Measurements from ENCODE around the gene PARD3B. TPM values are rescaled to one million over a fixed set of nuclear protein-coding genes. Genes with fewer than 3 reads are reported as not detected.
A peak's percentile ranks its signal among the peaks of the same experiment; 100 is the strongest.

PARD3B gene
- total and polyA plus RNA-seq, 2 of the 8 experiments (the other 6 are each of a cell fraction or from before 2014, with no cell fraction given) = 1.2 to 5.7 TPM

DNA sequence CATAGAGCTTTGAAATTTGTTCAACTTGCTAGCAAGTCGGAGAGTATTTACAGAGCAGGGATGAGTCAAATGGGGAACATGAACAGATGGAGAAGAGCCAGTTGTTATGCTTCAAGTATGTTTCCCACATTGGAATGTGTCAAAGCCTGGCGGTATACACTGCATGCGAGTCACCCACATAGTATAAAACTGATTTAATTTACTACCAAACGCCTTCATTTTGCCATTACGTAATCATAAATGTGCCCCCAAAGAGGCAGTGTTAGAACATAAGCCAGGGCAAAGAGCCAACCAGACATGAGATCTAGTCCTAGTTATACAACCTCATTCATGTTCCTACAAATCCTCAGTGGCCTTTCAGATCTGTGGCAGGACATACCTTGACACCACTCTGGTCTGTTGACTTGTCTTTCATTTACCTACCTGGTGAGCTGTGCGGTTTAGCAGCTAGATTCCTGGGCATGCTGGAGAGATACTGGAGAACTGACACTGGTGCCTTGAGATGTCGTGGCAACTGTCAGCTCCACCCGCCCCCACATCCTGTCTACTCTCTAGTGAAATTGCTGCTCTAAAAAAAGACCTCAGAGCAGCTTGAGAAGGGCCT lies 1115.3 kb downstream of the PARD3B start:
- Histone ChIP-seq H3K27me3 (replicated peaks in 1 of 4; ENCODE audit: control insufficient read depth in 3 of 4, extremely low read depth in 1 of 4, insufficient read depth in 3 of 4, low read length in 3 of 4) (peaks cover 0 to 1% (median 0%) of the 10 kb centered on the region in 4 experiments; a peak in 2 of 7 replicates), H2AK5ac (ENCODE audit: low read depth, low read length) (no peak overlapping the region), H3K14ac (ENCODE audit: insufficient read length) (no peak overlapping the region), H3K4ac (replicated peaks; ENCODE audit: insufficient read length, low read depth, low read length) (no peak overlapping the region), H3K79me1 (ENCODE audit: low read depth, low read length) (no peaks in the 10 kb centered on the region), H3K4me3 (ENCODE audit: extremely low read depth in 1 of 4, insufficient read depth in 2 of 4, low read depth in 3 of 4, low read length in 4 of 4) (no peak overlapping the region), H3K36me3 (ENCODE audit: control insufficient read depth in 2 of 4, insufficient read depth in 4 of 4, low read length in 3 of 4) (no peaks in the 10 kb centered on the region; a peak in 1 of 8 replicates), H2BK15ac (ENCODE audit: low read length) (no peak overlapping the region), H3K23me2 (ENCODE audit: low read depth, low read length) (no peaks in the 10 kb centered on the region), H2BK5ac (ENCODE audit: low read depth, low read length) (no peak overlapping the region), H3K18ac (ENCODE audit: extremely low read depth, low read length) (no peak overlapping the region), H2BK20ac (ENCODE audit: low read length) (no peak overlapping the region), H3K56ac (replicated peaks; ENCODE audit: insufficient read length, low read depth, low read length) (no peak overlapping the region), H4K8ac (ENCODE audit: extremely low read depth, insufficient read depth, low read length) (no peak overlapping the region), H2BK120ac (replicated peaks; ENCODE audit: low read depth, low read length) (no peak overlapping the region), H3K79me2 (ENCODE audit: control insufficient read depth in 1 of 2, insufficient read depth in 2 of 2, low read length in 2 of 2) (no peaks in the 10 kb centered on the region), H4K20me1 (replicated peaks in 1 of 2; ENCODE audit: control insufficient read depth in 1 of 2, insufficient read depth in 2 of 2, low read length in 2 of 2) (no peaks in the 10 kb centered on the region), H2BK12ac (ENCODE audit: low read depth, low read length) (0 out of 2 replicates have a peak overlapping the region, but pooled peaks have one; percentile 10), H2AFZ (ENCODE audit: low read length) (no peak overlapping the region), H3K27ac (ENCODE audit: low read depth, low read length) (no peak overlapping the region), H3K23ac (ENCODE audit: insufficient read length) (no peak overlapping the region), H3K9me3 (ENCODE audit: insufficient read depth in 2 of 2, low read depth in 1 of 2, low read length in 1 of 2) (no peaks in the 10 kb centered on the region), H3K9ac (replicated peaks in 1 of 4; ENCODE audit: extremely low read depth in 1 of 4, low read depth in 3 of 4, low read length in 3 of 4) (no peak overlapping the region), H3K4me1 (replicated peaks in 1 of 4; ENCODE audit: control insufficient read depth in 3 of 4, insufficient read depth in 4 of 4, low read length in 3 of 4) (peaks cover 0 to 4% (median 0%) of the 10 kb centered on the region in 4 experiments; a peak in 2 of 7 replicates), H3K4me2 (ENCODE audit: insufficient read depth in 1 of 2, low read depth in 2 of 2, low read length in 2 of 2) (no peak overlapping the region), H4K5ac (ENCODE audit: insufficient read length, low read depth, low read length) (no peak overlapping the region), H4K91ac (replicated peaks; ENCODE audit: insufficient read length, low read length) (no peak overlapping the region)
- TF ChIP-seq, protein P1, sequence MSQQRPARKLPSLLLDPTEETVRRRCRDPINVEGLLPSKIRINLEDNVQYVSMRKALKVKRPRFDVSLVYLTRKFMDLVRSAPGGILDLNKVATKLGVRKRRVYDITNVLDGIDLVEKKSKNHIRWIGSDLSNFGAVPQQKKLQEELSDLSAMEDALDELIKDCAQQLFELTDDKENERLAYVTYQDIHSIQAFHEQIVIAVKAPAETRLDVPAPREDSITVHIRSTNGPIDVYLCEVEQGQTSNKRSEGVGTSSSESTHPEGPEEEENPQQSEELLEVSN (IDR thresholded peaks at IDR 0.05) = no peak
- no peak for TF ChIP-seq CBX5 (IDR thresholded peaks at IDR 0.05; ENCODE audit: low read depth, low read length)
- no peak for TF ChIP-seq CHD2 (IDR thresholded peaks at IDR 0.05; ENCODE audit: low read length)
- no peak for TF ChIP-seq ZNF274 (IDR thresholded peaks at IDR 0.05; ENCODE audit: borderline replicate concordance, extremely low read depth, low read length)
- no peak for TF ChIP-seq SP4 (IDR thresholded peaks at IDR 0.05; ENCODE audit: low read length)
- TF ChIP-seq CEBPB (IDR thresholded peaks at IDR 0.05; ENCODE audit: low read depth, low read length) = no peak
- TF ChIP-seq RBBP5 (IDR thresholded peaks at IDR 0.05; ENCODE audit: borderline replicate concordance, low read depth, low read length) = no peak
- TF ChIP-seq SP1 (IDR thresholded peaks at IDR 0.05; ENCODE audit: low read depth, low read length) = no peak
- no peak for TF ChIP-seq FOSL1 (IDR thresholded peaks at IDR 0.05; ENCODE audit: insufficient read depth, low read depth, low read length)
- no peak for TF ChIP-seq EGR1 (IDR thresholded peaks at IDR 0.05; ENCODE audit: borderline replicate concordance, low read depth, low read length)
- DNase-seq (ENCODE audit: low read depth in 1 of 2, low spot score in 2 of 2) = peak in 1 of 2 experiments; percentile 30
- ChIA-PET POLR2A (ENCODE audit: partially characterized antibody) (no interaction called here), CTCF (ENCODE audit: partially characterized antibody) (interaction anchor here (1.1 to 3.6 kb wide), 5 partner anchors 14 to 338 kb away, joined by 3 to 18 read pairs (median 4); no protein-coding TSS in a partner anchor)
- 91% methylated on average over 8 of the region's 8 CpGs; no CpG with 5 or more reads in 1 of the 2 experiments for WGBS, 2 experiments (ENCODE audit: extremely low coverage in 1 of 2, insufficient coverage in 1 of 2, insufficient read length in 1 of 2, insufficient replicate concordance in 2 of 2, low coverage in 1 of 2, low lambda C conversion rate in 2 of 2, missing lambda C conversion rate in 1 of 2)
- no peak for FAIRE-seq

Data from H1 (cell line).